ENCODE measurements around the gene SELENBP1. TPM values are rescaled to one million over a fixed set of nuclear protein-coding genes. Genes with fewer than 3 reads are reported as not detected.

The SELENBP1 gene
- total RNA-seq, 2 donors from 2014 or later = 41.7 to 43.6 TPM

- H3K9me3 ChIP-seq = no peaks in the 10 kb centered on the region
- no peak for DNase-seq (ENCODE audit: low spot score)
- peaks cover 0 to 19% of the 10 kb centered on the region in 2 donors for H3K4me1 ChIP-seq
- TF ChIP-seq CTCF (IDR thresholded peaks at IDR 0.05) = no peak
- peaks cover 34% of the 10 kb centered on the region for H3K36me3 ChIP-seq
- H3K27me3 ChIP-seq = no peaks in the 10 kb centered on the region
- no peak overlapping the region for H3K27ac ChIP-seq
- no peak overlapping the region for H3K4me3 ChIP-seq
Measured at GRCh38 chr1:151342569-151342968, 29.9 kb downstream of the SELENBP1 start.

GRCh38 chr1:151342021-151342420 is 30.5 kb downstream of the SELENBP1 start:
- H3K27ac ChIP-seq = no peak overlapping the region
- TF ChIP-seq CTCF (IDR thresholded peaks at IDR 0.05) = no peak
- no peaks in the 10 kb centered on the region for H3K27me3 ChIP-seq

GRCh38 chr1:151340870-151341754 is 31.4 kb downstream of the SELENBP1 start:
- no peaks in the 10 kb centered on the region for H3K9me3 ChIP-seq
- H3K4me1 ChIP-seq = peaks cover 0 to 11% of the 10 kb centered on the region in 2 donors
- no peak for DNase-seq (ENCODE audit: low spot score)
- TF ChIP-seq CTCF (IDR thresholded peaks at IDR 0.05) = peak; percentile 61 to 79
- no peak overlapping the region for H3K4me3 ChIP-seq
- H3K36me3 ChIP-seq = peaks cover 34% of the 10 kb centered on the region
- H3K27ac ChIP-seq = peak overlapping the region in 1 of 2 donors; percentile 35
- no peaks in the 10 kb centered on the region for H3K27me3 ChIP-seq

More at GRCh38 chr1:151342021-151342420, 30.5 kb downstream of the SELENBP1 start:
- Histone ChIP-seq H3K36me3 (peaks cover 34% of the 10 kb centered on the region), H3K4me1 (peaks cover 0 to 18% of the 10 kb centered on the region in 2 donors), H3K4me3 (no peak overlapping the region), H3K9me3 (no peaks in the 10 kb centered on the region)
- no peak for DNase-seq (ENCODE audit: low spot score)

- peaks cover 0 to 4% of the 10 kb centered on the region in 2 donors for H3K4me1 ChIP-seq
- no peak for DNase-seq (ENCODE audit: low spot score)
- no peaks in the 10 kb centered on the region for H3K27me3 ChIP-seq
- no peak for TF ChIP-seq CTCF (IDR thresholded peaks at IDR 0.05)
- no peak overlapping the region for H3K27ac ChIP-seq
- H3K4me3 ChIP-seq = no peak overlapping the region
- H3K36me3 ChIP-seq = no peaks in the 10 kb centered on the region
- no peaks in the 10 kb centered on the region for H3K9me3 ChIP-seq
Measured at GRCh38 chr1:151336556-151336955, 35.9 kb downstream of the SELENBP1 start.

- TF ChIP-seq CTCF (IDR thresholded peaks at IDR 0.05) = no peak
- Histone ChIP-seq H3K27ac (no peak overlapping the region), H3K36me3 (no peaks in the 10 kb centered on the region), H3K4me1 (no peaks in the 10 kb centered on the region), H3K9me3 (no peaks in the 10 kb centered on the region), H3K4me3 (no peak overlapping the region), H3K27me3 (no peaks in the 10 kb centered on the region)
- DNase-seq (ENCODE audit: low spot score) = no peak
Measured at GRCh38 chr1:151334822-151335221, 37.7 kb downstream of the SELENBP1 start.
